UCSD-AML1 (cell line): ENCODE measurements around the gene SMYD2.

ENCODE experiments used
- DNase-seq: peaks from one replicate; lab custom pipeline; 2025; ENCODE audit not compliant: unreplicated experiment; lab: John Stamatoyannopoulos, UW

Gene SMYD2

GRCh38 chr1:214327514-214327913, 46.6 kb downstream of the SMYD2 start:
- peak; percentile 13 for DNase-seq

- DNase-seq = peak; percentile 67
Observed at GRCh38 chr1:214328770-214329469, 48.0 kb downstream of the SMYD2 start.

- DNase-seq = no peak
Observed at GRCh38 chr1:214329470-214330220, 48.7 kb downstream of the SMYD2 start.

- DNase-seq = no peak
Observed at GRCh38 chr1:214330222-214330621, 49.3 kb downstream of the SMYD2 start.

- DNase-seq = no peak
Observed at GRCh38 chr1:214330715-214331114, 49.8 kb downstream of the SMYD2 start.

GRCh38 chr1:214331180-214331579, 50.2 kb downstream of the SMYD2 start:
- DNase-seq = no peak

GRCh38 chr1:214331827-214332423, 51.0 kb downstream of the SMYD2 start:
- DNase-seq = peak; percentile 26

GRCh38 chr1:214332946-214333798, 52.2 kb downstream of the SMYD2 start:
- DNase-seq = peak; percentile 38

GRCh38 chr1:214335567-214335966, 54.6 kb downstream of the SMYD2 start:
- no peak for DNase-seq

GRCh38 chr1:214337015-214337414, 56.1 kb downstream of the SMYD2 start:
- DNase-seq = no peak

GRCh38 chr1:214337511-214337910, 56.6 kb downstream of the SMYD2 start:
- DNase-seq = no peak

- no peak for DNase-seq
Observed at GRCh38 chr1:214338212-214338611, 57.3 kb downstream of the SMYD2 start.

GRCh38 chr1:214341459-214341858, 60.5 kb downstream of the SMYD2 start:
- DNase-seq = no peak

GRCh38 chr1:214341932-214342331, 61.0 kb downstream of the SMYD2 start:
- no peak for DNase-seq

- no peak for DNase-seq
Observed at GRCh38 chr1:214342525-214342924, 61.6 kb downstream of the SMYD2 start.

- no peak for DNase-seq
Observed at GRCh38 chr1:214344897-214345296, 63.9 kb downstream of the SMYD2 start.

GRCh38 chr1:214349008-214349407, 68.0 kb downstream of the SMYD2 start:
- no peak for DNase-seq

GRCh38 chr1:214349781-214350180, 68.8 kb downstream of the SMYD2 start:
- no peak for DNase-seq

GRCh38 chr1:214351551-214352277, 70.8 kb downstream of the SMYD2 start:
- DNase-seq = no peak

GRCh38 chr1:214352838-214353237, 71.9 kb downstream of the SMYD2 start:
- no peak for DNase-seq
